B cell (primary cell): Measurements from ENCODE around the gene SMARCA4. TPM values are rescaled to one million over a fixed set of nuclear protein-coding genes. Genes with fewer than 3 reads are reported as not detected.

ENCODE experiments used
- ATAC-seq: fragments of 200-7000 bp; cut with Tn5 transposase; one replicate; pipeline ENCODE4 v1.10.0; 2021; ENCODE audit warnings: low read depth, mild to moderate bottlenecking, moderate number of reproducible peaks, moderate library complexity
- CTCF ChIA-PET: fragments of 350-600 bp; sonication (Branson Sonifier 250); formaldehyde crosslinking; loops from one replicate; lab custom pipeline; 2021; ENCODE audit warnings: antibody characterized with exemption, inconsistent platforms; lab: Charles Lee
- POLR2A ChIA-PET: fragments of 350-600 bp; sonication (Branson Sonifier 250); formaldehyde crosslinking; loops from one replicate; lab custom pipeline; 2021; ENCODE audit warnings: antibody characterized with exemption; lab: Charles Lee
- DNase-seq: peaks from one replicate; pipeline ENCODE4 v3.0.0; 2013
- H2AFZ ChIP-seq: 2 replicates; pipeline ENCODE4 v1.6.1; 2012; ENCODE audit warnings: mild to moderate bottlenecking, low read depth, low read length; ENCODE audit not compliant: insufficient read depth, poor library complexity, severe bottlenecking
- H3K27ac ChIP-seq, 2 donors: 1 replicate in 1 of 2; 2 replicates in 1 of 2; pipeline ENCODE4 v1.5.1; 2012 to 2013; ENCODE audit warnings: low read length in 2 of 2, mild to moderate bottlenecking in 2 of 2, moderate library complexity in 1 of 2
- H3K27me3 ChIP-seq, 4 experiments: fragments of 200-600 bp in 1 of 4; sonication (generic) in 1 of 4; replicated peaks in 1 of 4; 1 replicate in 2 of 4; 2 replicates in 2 of 4; pipeline versions ENCODE4 v1.6.1 to v1.7.0; 2013 to 2016; ENCODE audit warnings: low read length in 3 of 4, mild to moderate bottlenecking in 2 of 4, mixed read lengths in 1 of 4, moderate library complexity in 1 of 4; ENCODE audit not compliant: insufficient read depth in 4 of 4, control insufficient read depth in 3 of 4; ENCODE audit errors: control extremely low read depth in 1 of 4
- H3K36me3 ChIP-seq, 2 experiments: replicated peaks in 1 of 2; 1 replicate in 1 of 2; 2 replicates in 1 of 2; pipeline versions ENCODE4 v1.6.1 to v1.7.1; 2013; ENCODE audit warnings: low read length in 1 of 2; ENCODE audit not compliant: insufficient read depth in 2 of 2, control insufficient read depth in 1 of 2; ENCODE audit errors: control extremely low read depth in 1 of 2, extremely low read depth in 1 of 2
- H3K4me1 ChIP-seq, 2 donors: fragments of 200-600 bp in 1 of 2; sonication (generic) in 1 of 2; 1 replicate in 1 of 2; 2 replicates in 1 of 2; pipeline versions ENCODE4 v1.5.1 to v1.6.1; 2013 to 2017; ENCODE audit warnings: low read length in 2 of 2; ENCODE audit not compliant: control insufficient read depth in 2 of 2, insufficient read depth in 2 of 2
- H3K4me2 ChIP-seq: replicated peaks from 2 replicates; pipeline ENCODE3; 2012; ENCODE audit warnings: mild to moderate bottlenecking, low read depth, low read length; ENCODE audit not compliant: poor library complexity, severe bottlenecking
- H3K4me3 ChIP-seq, 5 experiments: fragments of 200-600 bp in 1 of 5; sonication (generic) in 1 of 5; 1 replicate in 3 of 5; 2 replicates in 2 of 5; pipeline versions ENCODE4 v1.5.1 to v1.7.0; 2011 to 2016; ENCODE audit warnings: low read length in 4 of 5, mild to moderate bottlenecking in 4 of 5, low read depth in 2 of 5, control low read depth in 1 of 5, moderate library complexity in 1 of 5; ENCODE audit not compliant: insufficient read depth in 1 of 5; ENCODE audit errors: control extremely low read depth in 1 of 5, extremely low read depth in 1 of 5
- H3K79me2 ChIP-seq: fragments of 200-600 bp; sonication (generic); one replicate; pipeline ENCODE4 v1.6.0; 2016; ENCODE audit warnings: low read length; ENCODE audit not compliant: control insufficient read depth, insufficient read depth
- H3K9ac ChIP-seq: fragments of 200-600 bp; sonication (generic); 2 replicates; pipeline ENCODE4 v1.6.1; 2017; ENCODE audit warnings: mild to moderate bottlenecking, low read length, moderate library complexity
- H3K9me3 ChIP-seq, 3 donors: one replicate each; pipeline versions ENCODE4 v1.6.1 to v1.7.1; 2013; ENCODE audit warnings: low read length in 2 of 3; ENCODE audit not compliant: control insufficient read depth in 2 of 3, insufficient read depth in 1 of 3; ENCODE audit errors: control extremely low read depth in 1 of 3
- H4K20me1 ChIP-seq: 2 replicates; pipeline ENCODE4 v1.6.0; 2012; ENCODE audit warnings: mild to moderate bottlenecking, low read length; ENCODE audit not compliant: insufficient read depth, control insufficient read depth, poor library complexity, severe bottlenecking
- H3K27ac Mint-ChIP-seq: one replicate; pipeline ENCODE4 v1.8.0; 2021; ENCODE audit warnings: mixed read lengths
- H3K27me3 Mint-ChIP-seq: one replicate; pipeline ENCODE4 v1.8.0; 2021; ENCODE audit warnings: mixed read lengths
- H3K4me1 Mint-ChIP-seq: one replicate; pipeline ENCODE4 v1.8.0; 2021; ENCODE audit warnings: mixed read lengths
- H3K4me3 Mint-ChIP-seq: one replicate; pipeline ENCODE4 v1.8.0; 2021; ENCODE audit warnings: mixed read lengths
- H3K9me3 Mint-ChIP-seq: one replicate; pipeline ENCODE4 v1.8.0; 2022; ENCODE audit warnings: mixed read lengths; ENCODE audit not compliant: insufficient read depth
- CTCF ChIP-seq: fragments of 200-600 bp; IDR thresholded peaks from one replicate; pipeline ENCODE4 v1.8.0; 2022; ENCODE audit warnings: antibody characterized with exemption, mild to moderate bottlenecking
- EZH2 ChIP-seq: IDR thresholded peaks from 2 replicates; pipeline ENCODE4 v1.6.1; 2012; ENCODE audit warnings: borderline replicate concordance, low read depth, mild to moderate bottlenecking, moderate library complexity, low read length; ENCODE audit not compliant: insufficient read depth, poor library complexity, severe bottlenecking
- WGBS: methylation state at CpG from one replicate; pipeline ENCODE4 v1.1.5; 2013; ENCODE audit warnings: missing lambda C conversion rate; ENCODE audit not compliant: insufficient coverage; 5-methylcytosine and 5-hydroxymethylcytosine counted together
- intact Hi-C: fragments of 100-400 bp; cut with micrococcal nuclease; formaldehyde crosslinking; loops from one replicate; pipeline ENCODE4 v1.10.0; 2022
- polyA plus RNA-seq: library from polyadenylated mRNA; depleted of rRNA; stranded (reverse); fragments of >200 nt; gene quantifications from 2 replicates; pipeline ENCODE4 v1.2.3, GENCODE V29; 2012
- total RNA-seq, 2 donors: library from RNA; stranded (reverse); fragments of 120-200 nt in 1 of 2; gene quantifications; 1 replicate in 1 of 2; 2 replicates in 1 of 2; pipeline versions ENCODE4 v1.2.3 to v1.2.4, GENCODE V29; 2013 to 2022

The SMARCA4 gene
- total and polyA plus RNA-seq, 2 donors (not counting 1 experiment from before 2014, with no cell fraction given) = 49.7 to 82.3 TPM

GRCh38 chr19:11010041-11010440, 49.2 kb downstream of the SMARCA4 start:
- H3K4me1 ChIP-seq = no peaks in the 10 kb centered on the region
- Mint-ChIP-seq H3K27me3 (no peaks in the 10 kb centered on the region), H3K4me1 (no peaks in the 10 kb centered on the region), H3K9me3 (no peaks in the 10 kb centered on the region), H3K27ac (no peak overlapping the region), H3K4me3 (no peak overlapping the region)
- TF ChIP-seq EZH2 (no peak), CTCF (no peak)
- H3K4me3 ChIP-seq = no peak overlapping the region
- H3K9ac ChIP-seq = no peak overlapping the region
- H3K79me2 ChIP-seq = no peaks in the 10 kb centered on the region
- H3K36me3 ChIP-seq = peaks cover 1 to 50% of the 10 kb centered on the region in 2 experiments
- CTCF ChIA-PET = interaction anchor here (1.2 to 2.1 kb wide), 3 partner anchors 12 to 74 kb away, joined by 3 to 7 read pairs (median 7); no protein-coding TSS in a partner anchor
- no peaks in the 10 kb centered on the region for H3K9me3 ChIP-seq
- no peaks in the 10 kb centered on the region for H4K20me1 ChIP-seq
- H3K4me2 ChIP-seq = no peak overlapping the region
- DNase-seq = no peak
- ATAC-seq = no peak
- no peak overlapping the region for H2AFZ ChIP-seq
- H3K27me3 ChIP-seq = no peaks in the 10 kb centered on the region
- POLR2A ChIA-PET = no interaction called here
- intact Hi-C loops = no loop called here
- H3K27ac ChIP-seq = no peak overlapping the region
- WGBS = 98% methylated on average over 9 of the region's 9 CpGs

DNA sequence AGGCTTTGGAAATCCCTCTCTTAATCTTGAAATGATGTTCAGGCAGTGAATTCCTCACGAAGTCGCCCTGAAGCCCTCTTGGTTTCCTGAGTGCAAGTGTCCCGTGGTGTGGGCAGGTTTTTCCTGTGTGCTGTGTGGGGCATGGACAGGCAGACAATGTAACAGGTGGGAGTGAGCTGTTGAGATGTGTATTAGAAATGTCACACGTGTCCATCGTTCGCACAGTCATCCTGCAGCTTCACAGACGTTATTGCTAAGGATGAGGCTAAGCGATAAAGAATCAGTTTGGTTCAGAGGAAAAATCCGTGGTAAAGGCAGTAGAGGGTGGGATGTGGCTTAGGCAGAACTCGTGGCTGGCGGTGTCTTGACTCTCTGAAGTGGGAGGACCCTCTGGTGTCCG, 51.7 kb downstream of the SMARCA4 start:
- no peak for TF ChIP-seq EZH2
- TF ChIP-seq CTCF = no peak
- WGBS = 96% methylated on average over 12 of the region's 12 CpGs

More for the DNA sequence above, 51.7 kb downstream of the SMARCA4 start:
- H3K27ac Mint-ChIP-seq = no peak overlapping the region
- ChIA-PET CTCF (interaction anchor here (0.6 to 2.1 kb wide), 2 partner anchors 23 to 1841 kb away, joined by 3 to 7 read pairs; no protein-coding TSS in a partner anchor), POLR2A (no interaction called here)
- H3K9me3 Mint-ChIP-seq = no peaks in the 10 kb centered on the region
- H3K27me3 Mint-ChIP-seq = no peaks in the 10 kb centered on the region
- Histone ChIP-seq H3K27ac (no peak overlapping the region), H3K79me2 (no peaks in the 10 kb centered on the region), H3K27me3 (no peaks in the 10 kb centered on the region), H4K20me1 (no peaks in the 10 kb centered on the region), H3K4me3 (no peak overlapping the region), H3K36me3 (peaks cover 1 to 64% of the 10 kb centered on the region in 2 experiments), H3K4me2 (no peak overlapping the region), H3K9me3 (no peaks in the 10 kb centered on the region), H3K9ac (no peak overlapping the region), H3K4me1 (no peaks in the 10 kb centered on the region), H2AFZ (no peak overlapping the region)
- no peaks in the 10 kb centered on the region for H3K4me1 Mint-ChIP-seq
- intact Hi-C loops = no loop called here
- no peak overlapping the region for H3K4me3 Mint-ChIP-seq
- ATAC-seq (no peak), DNase-seq (no peak)
